ENCODE measurements around the gene KRTAP9-1.
"Not testable (repeated sequence)": the region's sequence is repeated elsewhere in the genome, so short reads cannot be mapped to it uniquely, and the experiment has no call there.

The KRTAP9-1 gene

DNA sequence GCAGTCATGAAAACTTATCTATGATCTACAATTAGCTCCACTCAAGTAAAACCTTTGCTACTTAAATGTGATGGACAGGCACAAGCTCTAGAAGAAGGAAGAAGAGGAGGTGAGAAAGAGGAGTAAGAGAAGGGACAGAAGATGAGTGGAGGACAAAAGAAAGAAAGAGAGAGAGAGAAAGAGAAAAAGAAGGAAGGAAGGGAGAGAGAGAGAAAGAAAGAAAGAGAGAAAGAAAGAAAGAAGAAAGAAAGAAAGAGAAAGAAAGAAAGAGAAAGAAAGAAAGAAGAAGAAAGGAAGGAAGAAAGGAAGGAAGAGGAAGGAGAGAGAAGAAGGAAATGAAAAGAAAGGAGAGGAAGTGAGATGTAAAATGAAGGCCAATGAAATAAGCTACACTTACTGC is 40.4 kb downstream of the KRTAP9-1 start:
- no peak overlapping the region for H3K4me3 ChIP-seq (ENCODE audit: control insufficient read depth, low read depth, low read length)
- TF ChIP-seq, protein P1, sequence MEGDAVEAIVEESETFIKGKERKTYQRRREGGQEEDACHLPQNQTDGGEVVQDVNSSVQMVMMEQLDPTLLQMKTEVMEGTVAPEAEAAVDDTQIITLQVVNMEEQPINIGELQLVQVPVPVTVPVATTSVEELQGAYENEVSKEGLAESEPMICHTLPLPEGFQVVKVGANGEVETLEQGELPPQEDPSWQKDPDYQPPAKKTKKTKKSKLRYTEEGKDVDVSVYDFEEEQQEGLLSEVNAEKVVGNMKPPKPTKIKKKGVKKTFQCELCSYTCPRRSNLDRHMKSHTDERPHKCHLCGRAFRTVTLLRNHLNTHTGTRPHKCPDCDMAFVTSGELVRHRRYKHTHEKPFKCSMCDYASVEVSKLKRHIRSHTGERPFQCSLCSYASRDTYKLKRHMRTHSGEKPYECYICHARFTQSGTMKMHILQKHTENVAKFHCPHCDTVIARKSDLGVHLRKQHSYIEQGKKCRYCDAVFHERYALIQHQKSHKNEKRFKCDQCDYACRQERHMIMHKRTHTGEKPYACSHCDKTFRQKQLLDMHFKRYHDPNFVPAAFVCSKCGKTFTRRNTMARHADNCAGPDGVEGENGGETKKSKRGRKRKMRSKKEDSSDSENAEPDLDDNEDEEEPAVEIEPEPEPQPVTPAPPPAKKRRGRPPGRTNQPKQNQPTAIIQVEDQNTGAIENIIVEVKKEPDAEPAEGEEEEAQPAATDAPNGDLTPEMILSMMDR (conservative IDR thresholded peaks at IDR 0.05; ENCODE audit: control insufficient read depth, insufficient read depth, low read depth, low read length), result no peak
- DNase-seq (ENCODE audit: low read depth), result no peak

- no peak for DNase-seq (ENCODE audit: low read depth)
- no peak overlapping the region for H3K4me3 ChIP-seq (ENCODE audit: control insufficient read depth, low read depth, low read length)
- TF ChIP-seq, protein P1 (conservative IDR thresholded peaks at IDR 0.05; ENCODE audit: control insufficient read depth, insufficient read depth, low read depth, low read length), result no peak
Observed at GRCh38 chr17:41231731-41232130, 42.0 kb downstream of the KRTAP9-1 start.

- H3K4me3 ChIP-seq (ENCODE audit: control insufficient read depth, low read depth, low read length); DNase-seq (ENCODE audit: low read depth): not testable (repeated sequence)
Observed at GRCh38 chr17:41232399-41233105, 42.9 kb downstream of the KRTAP9-1 start, which contains the start of gene KRTAP9-3. Gene KRTAP9-3 (plus strand): TSS chr17:41232449. CDS start chr17:41232502, 53 bp downstream.

DNA sequence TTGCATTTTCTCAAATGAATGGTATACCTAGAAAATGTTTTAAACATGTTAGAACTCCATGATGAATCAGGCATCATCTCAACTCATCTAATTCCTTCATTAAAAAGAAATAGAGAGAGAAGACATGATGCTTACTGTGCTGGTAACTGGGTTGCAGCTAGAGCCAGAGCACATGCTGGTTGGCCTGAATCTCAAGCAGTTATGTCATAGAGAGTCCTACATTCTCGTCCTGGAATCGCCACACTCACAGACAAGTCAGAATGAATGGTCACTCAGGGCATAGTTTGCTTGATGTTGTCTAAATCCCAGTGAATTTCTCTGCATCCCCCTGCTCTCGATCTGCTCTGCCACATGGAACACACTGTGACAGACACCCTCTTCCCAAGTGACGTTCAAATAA is 47.4 kb downstream of the KRTAP9-1 start:
- DNase-seq (ENCODE audit: low read depth); H3K4me3 ChIP-seq (ENCODE audit: control insufficient read depth, low read depth, low read length): not testable (repeated sequence)

DNA sequence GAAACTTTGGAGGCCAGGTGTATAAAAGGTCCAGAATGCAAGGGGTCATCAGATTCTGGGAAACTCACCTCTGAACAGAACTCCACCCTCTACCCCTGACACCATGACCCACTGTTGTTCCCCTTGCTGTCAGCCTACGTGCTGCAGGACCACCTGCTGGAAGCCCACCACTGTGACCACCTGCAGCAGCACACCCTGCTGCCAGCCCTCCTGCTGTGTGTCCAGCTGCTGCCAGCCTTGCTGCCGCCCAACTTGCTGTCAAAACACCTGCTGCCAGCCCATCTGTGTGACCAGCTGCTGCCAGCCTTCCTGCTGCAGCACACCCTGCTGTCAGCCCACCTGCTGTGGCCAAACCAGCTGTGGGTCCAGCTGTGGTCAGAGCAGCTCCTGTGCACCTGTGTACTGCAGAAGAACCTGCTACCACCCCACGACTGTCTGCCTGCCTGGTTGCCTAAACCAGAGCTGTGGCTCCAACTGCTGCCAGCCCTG is 48.3 kb downstream of the KRTAP9-1 start, which contains the start of gene KRTAP9-8:
TSS of gene KRTAP9-8 (plus strand) at position 51 of the 489 bp plus-strand sequence. CDS start at position 104, 53 bp downstream.
- DNase-seq (ENCODE audit: low read depth); H3K4me3 ChIP-seq (ENCODE audit: control insufficient read depth, low read depth, low read length): not testable (repeated sequence)
